ENCODE results near the gene NFIA.

Gene NFIA

GRCh38 chr1:61082311-61083012 is at the start of gene NFIA:
Gene NFIA, plus strand, starts transcription at chr1:61082561.
- Histone ChIP-seq H3K27ac (no peak within 1 kb of the TSS), H3K4me3 (peak within 1 kb of the TSS; percentile 42 to 68 (median 58))

GRCh38 chr1:61035880-61036279 is 46.5 kb upstream of the NFIA start:
- H3K27ac ChIP-seq = no peak overlapping the region
- H3K4me3 ChIP-seq = no peak overlapping the region
- H4K20me1 ChIP-seq = no peaks in the 10 kb centered on the region
- no peak overlapping the region for H3K4me2 ChIP-seq
- H3K9me3 ChIP-seq (replicated peaks in 1 of 11) = peaks cover 0 to 13% (median 9%) of the 10 kb centered on the region in 11 experiments; a peak in 14 of 22 replicates
- no peak overlapping the region for H3K9ac ChIP-seq
- H3K27me3 ChIP-seq = no peaks in the 10 kb centered on the region
- no peak for TF ChIP-seq Cebpa-rat (IDR thresholded peaks at IDR 0.05)
- no peaks in the 10 kb centered on the region for H3K4me1 ChIP-seq
- H3K36me3 ChIP-seq = no peaks in the 10 kb centered on the region

More at GRCh38 chr1:61082311-61083012, at the start of gene NFIA:
- no peak for TF ChIP-seq Cebpa-rat (IDR thresholded peaks at IDR 0.05)
- Histone ChIP-seq H4K20me1 (peaks cover 0 to 72% (median 39%) of the 10 kb centered on the region in 11 experiments; a peak in 18 of 22 replicates), H3K4me1 (peaks cover 10 to 25% (median 18%) of the 10 kb centered on the region in 10 experiments), H3K27me3 (peaks cover 87 to 100% (median 98%) of the 10 kb centered on the region in 11 experiments), H3K9ac (peak within 1 kb of the TSS in 7 of 11 experiments; percentile 5 to 72 (median 47); a peak in 10 of 22 replicates), H3K36me3 (no peaks in the 10 kb centered on the region), H3K4me2 (peak within 1 kb of the TSS; percentile 78 to 100 (median 88)), H3K9me3 (replicated peaks in 1 of 11) (no peaks in the 10 kb centered on the region)

- Histone ChIP-seq H3K4me2 (no peak overlapping the region), H4K20me1 (no peaks in the 10 kb centered on the region), H3K27me3 (no peaks in the 10 kb centered on the region), H3K27ac (no peak overlapping the region), H3K4me3 (no peak overlapping the region), H3K9me3 (replicated peaks in 1 of 11) (peaks cover 10 to 16% (median 13%) of the 10 kb centered on the region in 11 experiments), H3K4me1 (no peaks in the 10 kb centered on the region), H3K9ac (no peak overlapping the region), H3K36me3 (no peaks in the 10 kb centered on the region)
- TF ChIP-seq Cebpa-rat (IDR thresholded peaks at IDR 0.05) = no peak
These were observed 39.8 kb upstream of the NFIA start for GRCh38 chr1:61042466-61043009.

GRCh38 chr1:61043010-61043820 is 39.1 kb upstream of the NFIA start:
- H3K27me3 ChIP-seq = no peaks in the 10 kb centered on the region
- peaks cover 10 to 16% (median 13%) of the 10 kb centered on the region in 11 experiments for H3K9me3 ChIP-seq (replicated peaks in 1 of 11)
- no peak for TF ChIP-seq Cebpa-rat (IDR thresholded peaks at IDR 0.05)
- H3K4me3 ChIP-seq = no peak overlapping the region
- H3K36me3 ChIP-seq = no peaks in the 10 kb centered on the region
- H3K9ac ChIP-seq = no peak overlapping the region
- no peaks in the 10 kb centered on the region for H3K4me1 ChIP-seq
- no peaks in the 10 kb centered on the region for H4K20me1 ChIP-seq
- no peak overlapping the region for H3K4me2 ChIP-seq
- H3K27ac ChIP-seq = no peak overlapping the region

- Histone ChIP-seq H3K4me3 (no peak overlapping the region), H3K27ac (no peak overlapping the region), H3K27me3 (peaks cover 15 to 28% (median 26%) of the 10 kb centered on the region in 11 experiments), H3K4me2 (no peak overlapping the region), H4K20me1 (peaks cover 0 to 12% (median 11%) of the 10 kb centered on the region in 11 experiments; a peak in 15 of 22 replicates), H3K4me1 (peaks cover 0 to 18% (median 12%) of the 10 kb centered on the region in 10 experiments; a peak in 14 of 20 replicates), H3K9me3 (replicated peaks in 1 of 11) (peaks cover 10 to 16% (median 13%) of the 10 kb centered on the region in 11 experiments), H3K9ac (no peak overlapping the region), H3K36me3 (no peaks in the 10 kb centered on the region)
- no peak for TF ChIP-seq Cebpa-rat (IDR thresholded peaks at IDR 0.05)
These were observed 35.9 kb upstream of the NFIA start for GRCh38 chr1:61046434-61046833.

GRCh38 chr1:61047061-61047460 is 35.3 kb upstream of the NFIA start:
- Histone ChIP-seq H3K4me3 (no peak overlapping the region), H3K9ac (no peak overlapping the region), H3K4me1 (peaks cover 0 to 18% (median 12%) of the 10 kb centered on the region in 10 experiments; a peak in 14 of 20 replicates), H3K4me2 (no peak overlapping the region), H3K27me3 (peaks cover 21 to 34% (median 32%) of the 10 kb centered on the region in 11 experiments), H4K20me1 (peaks cover 0 to 18% (median 17%) of the 10 kb centered on the region in 11 experiments; a peak in 17 of 22 replicates), H3K27ac (no peak overlapping the region), H3K36me3 (no peaks in the 10 kb centered on the region), H3K9me3 (replicated peaks in 1 of 11) (peaks cover 10 to 16% (median 13%) of the 10 kb centered on the region in 11 experiments)
- no peak for TF ChIP-seq Cebpa-rat (IDR thresholded peaks at IDR 0.05)

GRCh38 chr1:61049850-61050540 is 32.4 kb upstream of the NFIA start:
- Histone ChIP-seq H3K9ac (peak overlapping the region; percentile 43 to 80 (median 66); a peak in 20 of 22 replicates), H3K4me1 (peaks cover 15 to 30% (median 20%) of the 10 kb centered on the region in 10 experiments), H4K20me1 (peaks cover 0 to 47% (median 46%) of the 10 kb centered on the region in 11 experiments; a peak in 18 of 22 replicates), H3K4me3 (peak overlapping the region; percentile 67 to 82 (median 73)), H3K36me3 (no peaks in the 10 kb centered on the region), H3K27me3 (peaks cover 50 to 63% (median 62%) of the 10 kb centered on the region in 11 experiments), H3K9me3 (replicated peaks in 1 of 11) (no peaks in the 10 kb centered on the region), H3K4me2 (peak overlapping the region; percentile 93 to 99 (median 98)), H3K27ac (peak overlapping the region in 1 of 11 experiments; percentile 41; a peak in 1 of 22 replicates)
- no peak for TF ChIP-seq Cebpa-rat (IDR thresholded peaks at IDR 0.05)

All from BLaER1 treated with 17β-estradiol and CSF1 and Interleukin-3, amounts not matched to agents 10 nM and 100 nM (cell line).